ENCODE results near the gene EVA1B.

EVA1B gene

DNA sequence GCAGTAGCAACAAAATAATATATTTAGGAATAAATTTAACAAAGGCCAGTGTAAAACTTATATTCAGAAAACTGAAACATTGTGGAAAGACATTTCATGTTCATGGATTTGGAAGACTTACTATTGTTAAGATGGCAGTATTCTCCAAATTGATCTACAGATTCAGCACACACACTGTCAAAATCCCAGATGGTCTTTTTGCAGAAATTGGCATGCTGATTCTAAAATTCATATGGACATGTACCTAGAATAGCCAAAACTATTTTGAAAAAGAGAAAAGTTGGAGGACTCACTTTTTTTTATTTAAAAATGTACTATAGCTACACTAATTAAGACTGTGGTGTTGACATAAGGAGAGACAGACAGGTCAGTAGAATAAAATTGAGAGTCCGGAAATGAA lies 49.2 kb downstream of the EVA1B start:
- no peak for DNase-seq

GRCh38 chr1:36273024-36273423 lies 50.4 kb downstream of the EVA1B start:
- no peak for DNase-seq

All from activated CD4-positive, alpha-beta T cell treated with anti-CD3 and anti-CD28 coated beads, Interleukin-2, amount 50 U/mL, for 48 hours (primary cell).